GF-D8 (cell line): ENCODE results near the gene DCDC2.
"Not testable (repeated sequence)": the region's sequence is repeated elsewhere in the genome, so short reads cannot be mapped to it uniquely, and the experiment has no call there.

Source experiments
- DNase-seq: peaks from one replicate; lab custom pipeline; 2025; lab: John Stamatoyannopoulos, UW

DCDC2 gene

DNA sequence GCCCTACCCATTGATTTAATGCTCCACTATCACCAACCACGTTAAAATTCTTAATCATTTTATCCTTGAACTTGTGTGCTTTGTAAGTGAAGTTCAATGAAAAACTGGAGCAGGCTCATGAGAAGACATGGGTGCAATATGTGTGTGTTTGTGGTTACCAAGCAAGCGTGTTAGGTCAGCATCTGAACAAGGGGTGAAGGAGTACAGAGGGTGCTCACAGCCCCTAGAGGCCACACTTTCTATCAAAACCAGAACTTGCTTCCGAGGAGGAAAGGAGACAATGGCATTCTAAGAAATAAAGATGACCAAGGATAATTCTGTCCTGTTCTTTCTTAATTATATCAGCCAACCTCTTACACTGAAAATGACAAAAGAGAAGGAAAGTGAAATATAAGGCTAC lies 138.2 kb downstream of the DCDC2 start:
- no peak for DNase-seq

DNA sequence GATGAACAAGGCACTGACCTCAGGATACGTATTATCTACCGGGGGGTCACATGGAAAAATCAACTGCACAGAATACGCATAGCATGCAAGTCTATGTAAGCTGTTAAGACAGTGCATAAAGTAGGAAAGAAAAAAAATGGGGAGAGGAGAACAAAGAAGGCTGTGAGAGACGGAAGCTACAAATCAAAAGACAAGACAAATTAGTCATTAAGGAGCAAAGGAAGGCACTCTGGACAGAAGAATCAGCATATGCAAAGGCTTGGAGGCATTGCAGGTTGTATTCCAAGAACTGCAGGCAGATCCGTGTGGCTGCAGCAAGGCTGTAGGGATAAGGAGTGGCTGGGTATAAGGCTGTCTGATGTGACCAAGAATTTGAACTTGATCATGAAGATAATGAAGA lies 142.9 kb downstream of the DCDC2 start:
- no peak for DNase-seq

DNA sequence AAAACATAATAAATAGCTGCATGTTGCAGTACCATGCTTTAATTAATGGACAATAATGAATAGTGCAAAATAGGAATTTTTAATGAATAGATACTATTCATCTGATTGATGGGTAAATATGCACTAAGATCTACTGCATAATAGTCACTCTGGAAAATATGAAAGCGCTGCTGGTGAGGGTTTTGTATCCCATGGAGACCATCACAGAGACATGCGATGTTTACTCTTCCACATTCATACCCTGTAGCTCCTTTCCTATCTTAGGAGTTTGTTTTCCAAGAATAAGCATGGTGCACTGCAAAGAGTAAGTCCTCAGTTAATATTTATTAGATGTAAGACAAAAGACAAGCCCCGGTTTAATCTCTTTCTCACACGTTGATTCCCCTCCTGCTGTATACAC lies 150.4 kb downstream of the DCDC2 start:
- no peak for DNase-seq

DNA sequence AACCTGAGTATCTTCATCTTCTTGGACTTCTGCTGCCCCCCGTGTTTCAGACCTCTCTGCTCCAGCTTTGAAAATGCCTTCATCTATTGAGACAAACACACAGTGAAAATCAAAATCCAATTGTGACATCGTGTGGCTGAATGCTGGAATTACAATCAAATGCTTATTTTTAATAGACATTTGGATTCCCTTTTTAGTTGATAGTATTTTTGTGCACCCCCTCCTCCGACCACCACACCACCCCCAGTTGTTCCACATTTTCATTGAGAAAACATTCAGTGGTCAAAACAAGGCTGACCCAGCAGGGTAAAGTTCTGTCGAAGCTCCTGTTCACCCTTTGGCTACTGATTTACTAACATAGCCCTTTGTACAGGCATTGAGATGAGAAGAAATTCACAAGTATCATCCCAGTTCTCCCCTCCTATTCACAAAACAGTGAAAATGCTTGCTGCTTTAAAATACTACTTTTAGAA lies 152.8 kb downstream of the DCDC2 start:
- DNase-seq = no peak

DNA sequence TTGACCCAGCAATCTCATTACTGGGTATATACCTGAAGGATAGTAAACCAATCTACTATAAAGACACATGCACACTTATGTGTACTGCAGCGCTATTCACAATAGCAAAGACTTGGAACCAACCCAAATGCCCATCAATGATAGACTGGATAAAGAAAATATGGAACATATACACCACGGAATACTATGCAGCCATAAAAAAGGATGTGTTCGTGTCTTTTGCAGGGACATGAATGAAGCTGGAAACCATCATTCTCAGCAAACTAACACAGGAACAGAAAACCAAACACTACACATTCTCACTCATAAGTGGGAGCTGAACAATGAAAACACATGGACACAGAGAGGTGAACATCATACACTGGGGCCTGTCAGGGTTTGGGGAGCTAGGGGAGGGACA lies 153.7 kb downstream of the DCDC2 start:
- DNase-seq = not testable (repeated sequence)

DNA sequence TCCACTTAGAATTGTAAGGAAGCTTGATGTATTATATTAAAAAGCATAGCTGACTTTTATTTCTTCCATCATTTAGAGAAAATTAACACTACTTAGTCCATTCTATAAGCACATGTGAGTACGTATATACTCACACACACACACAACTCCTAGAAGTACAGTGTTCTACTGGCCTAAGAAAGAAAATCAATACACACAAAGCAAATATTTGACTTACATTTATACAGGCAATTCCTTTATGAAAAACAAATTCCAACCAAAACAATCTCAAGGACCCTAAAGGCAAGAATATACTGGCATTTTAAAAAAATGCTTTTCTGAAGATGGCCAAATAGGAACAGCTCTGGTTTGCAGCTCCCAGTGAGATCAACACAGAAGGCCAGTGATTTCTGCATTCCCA lies 160.0 kb downstream of the DCDC2 start:
- DNase-seq = no peak

DNA sequence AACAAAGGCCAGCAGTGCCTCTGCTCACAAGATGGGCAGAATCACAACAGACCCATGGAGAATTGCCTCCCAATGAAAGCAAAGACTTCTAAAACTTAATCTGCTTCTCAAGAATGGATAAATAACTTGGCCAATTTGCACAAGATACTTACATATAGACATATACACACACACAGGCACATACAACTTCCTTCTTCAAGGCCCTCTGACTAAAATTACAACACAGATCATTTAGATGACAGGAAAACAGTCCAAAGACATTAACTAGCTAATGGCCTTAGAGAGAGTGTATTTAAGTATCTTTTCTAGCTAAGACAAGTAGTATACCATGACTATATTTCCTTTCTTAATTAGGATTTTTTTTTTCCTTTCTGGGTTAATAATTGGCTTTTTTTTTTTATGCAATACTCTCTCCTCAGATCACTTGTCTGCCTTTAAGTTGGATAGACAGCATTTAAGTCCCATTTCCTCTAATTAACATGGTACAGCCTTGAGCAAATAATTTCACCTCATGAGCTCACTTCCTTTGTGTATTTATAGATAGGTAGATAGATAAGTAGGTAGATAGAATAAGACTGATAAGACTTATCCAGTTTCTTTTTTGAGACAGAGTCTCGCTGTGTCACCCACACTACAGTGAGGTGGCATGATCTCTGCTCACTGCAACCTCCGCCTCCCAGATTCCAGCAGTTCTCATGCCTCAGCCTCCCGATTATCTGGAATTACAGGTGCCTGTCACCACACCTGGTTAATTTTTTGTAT lies 161.8 kb downstream of the DCDC2 start:
- no peak for DNase-seq

DNA sequence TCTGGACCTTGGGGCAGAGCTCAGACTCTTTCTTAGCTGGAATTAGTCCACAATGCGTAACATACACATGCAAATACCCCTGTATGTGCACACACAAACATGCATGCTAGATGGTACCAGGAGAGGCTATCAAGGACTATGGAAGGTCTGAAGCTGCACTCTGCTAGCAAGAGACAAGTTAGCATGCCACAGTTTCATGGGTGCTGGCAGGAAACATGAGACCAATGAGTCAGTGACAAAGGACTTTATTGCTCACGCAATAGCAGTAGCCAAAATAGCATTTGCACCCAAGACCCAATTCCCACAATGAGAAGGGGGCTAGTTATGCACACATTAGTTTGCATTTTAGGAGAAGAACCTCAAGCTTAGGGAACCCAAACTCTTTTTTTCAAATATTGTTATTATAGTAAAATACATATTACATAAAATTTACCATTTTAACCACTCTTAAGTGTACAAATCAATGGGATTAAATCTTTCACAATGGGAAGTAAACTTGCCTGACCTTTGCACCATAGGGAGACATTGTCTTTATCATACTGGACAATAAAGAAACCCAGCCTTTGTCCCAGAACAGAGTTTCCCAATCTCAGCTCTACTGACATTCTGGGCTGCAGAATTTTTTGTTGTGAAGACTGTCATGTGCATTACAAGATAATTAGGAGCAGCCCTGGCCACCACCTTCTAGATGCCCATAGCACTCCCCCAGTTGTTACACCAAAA lies 162.7 kb downstream of the DCDC2 start:
- DNase-seq = no peak

DNA sequence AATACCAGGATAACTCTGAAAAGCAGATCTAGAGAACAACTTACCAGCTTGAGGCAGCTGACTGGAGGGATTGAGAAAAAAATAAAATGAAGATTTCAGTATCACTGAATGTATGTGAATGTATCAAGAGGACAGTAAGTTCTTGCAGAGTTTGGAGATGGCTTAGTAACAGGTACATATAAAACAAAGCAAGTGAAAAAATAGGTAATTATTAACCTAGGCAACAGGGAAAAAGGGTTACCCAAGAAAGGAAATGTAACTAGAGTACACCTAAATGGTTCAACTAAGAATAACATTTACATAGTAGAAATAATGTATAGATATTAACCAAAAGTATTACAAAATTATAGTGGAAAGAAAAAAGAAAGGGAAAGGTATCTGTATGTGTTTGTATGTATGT lies 164.5 kb downstream of the DCDC2 start:
- no peak for DNase-seq

DNA sequence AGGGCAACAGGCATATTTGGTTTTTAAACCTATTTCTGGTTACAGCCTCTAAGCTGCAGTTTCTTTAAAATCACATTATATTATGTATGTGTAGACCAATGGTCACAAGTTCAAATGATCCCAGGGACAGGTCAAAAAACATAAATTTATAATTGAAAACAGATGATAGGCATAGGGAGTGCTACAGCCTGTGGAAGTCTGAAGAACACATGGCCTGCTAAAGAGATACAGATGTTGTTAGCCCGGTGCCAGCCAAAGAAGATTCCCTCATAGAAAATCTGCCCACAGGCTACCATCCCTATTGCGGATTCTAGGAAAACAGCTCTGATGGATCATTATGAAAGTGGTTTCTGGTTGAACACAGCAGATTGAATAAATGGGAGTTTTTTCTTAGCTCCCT lies 166.5 kb downstream of the DCDC2 start:
- no peak for DNase-seq

DNA sequence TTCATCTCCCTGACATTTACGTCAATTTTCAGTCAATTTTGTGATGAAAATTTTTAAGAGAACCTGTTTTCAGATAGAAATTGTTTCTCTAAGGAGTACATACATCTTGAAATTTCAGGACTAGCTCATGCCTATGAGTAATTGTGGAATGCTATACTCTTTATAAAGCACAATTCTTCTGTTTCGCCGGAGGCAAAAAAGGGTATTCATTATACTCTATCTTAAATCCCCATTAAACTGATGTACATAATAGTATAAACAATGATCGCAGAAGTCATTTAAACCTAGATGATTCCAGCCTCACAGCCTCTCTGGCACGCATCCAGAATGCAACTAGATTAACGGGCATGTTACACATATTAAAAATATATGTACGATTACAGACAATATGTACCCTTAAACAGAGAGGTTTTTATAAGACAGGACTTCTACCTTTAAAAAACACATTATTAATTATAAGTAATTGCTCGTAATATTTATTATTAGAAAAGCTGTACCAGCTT lies 169.2 kb downstream of the DCDC2 start:
- no peak for DNase-seq

DNA sequence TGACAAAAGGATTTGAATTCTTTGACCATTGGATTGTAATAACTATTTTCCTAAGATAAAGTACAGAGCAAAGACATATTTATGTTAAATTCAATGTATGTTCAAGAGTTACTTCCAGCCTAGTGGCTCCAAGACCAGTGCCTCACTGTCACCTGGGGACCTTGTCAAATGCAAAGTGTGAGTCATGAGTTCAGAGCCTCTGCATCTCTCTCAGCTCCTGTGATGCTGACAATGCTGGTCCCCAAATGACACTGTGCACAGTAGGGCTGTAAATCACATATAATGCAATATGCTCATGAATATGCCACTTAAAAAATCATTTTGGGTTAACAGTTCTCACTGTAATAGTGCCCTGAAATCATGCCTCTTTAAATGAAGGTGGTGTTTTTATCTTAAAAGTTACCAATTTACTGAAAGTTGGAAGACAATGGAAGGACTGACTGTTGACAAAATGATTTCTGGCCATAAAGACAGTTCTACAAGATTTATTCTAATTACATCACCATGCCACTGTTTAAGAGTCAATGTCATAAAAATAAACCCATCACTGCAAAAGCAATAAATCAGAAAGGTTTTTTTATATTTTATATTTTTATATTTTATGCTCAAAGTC lies 169.8 kb downstream of the DCDC2 start:
- DNase-seq = no peak

DNA sequence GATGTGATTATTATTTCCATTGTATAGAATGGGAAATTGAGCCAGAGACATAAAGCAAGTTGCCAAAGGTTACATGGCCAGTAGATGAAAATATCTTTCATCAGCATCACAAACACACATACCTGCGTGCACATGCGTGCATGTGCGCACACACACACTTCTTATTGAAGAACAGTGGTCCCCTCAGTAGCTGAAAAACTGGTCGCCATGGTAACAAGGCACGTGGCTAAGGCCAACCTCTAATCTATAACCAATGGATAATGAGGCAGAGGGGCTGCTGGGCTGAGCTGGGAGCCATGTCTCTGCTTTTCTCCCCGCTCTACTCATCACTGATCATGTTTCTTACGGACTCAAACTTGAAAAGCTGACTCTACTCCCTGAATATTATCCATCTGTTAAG lies 171.5 kb downstream of the DCDC2 start:
- DNase-seq = no peak

DNA sequence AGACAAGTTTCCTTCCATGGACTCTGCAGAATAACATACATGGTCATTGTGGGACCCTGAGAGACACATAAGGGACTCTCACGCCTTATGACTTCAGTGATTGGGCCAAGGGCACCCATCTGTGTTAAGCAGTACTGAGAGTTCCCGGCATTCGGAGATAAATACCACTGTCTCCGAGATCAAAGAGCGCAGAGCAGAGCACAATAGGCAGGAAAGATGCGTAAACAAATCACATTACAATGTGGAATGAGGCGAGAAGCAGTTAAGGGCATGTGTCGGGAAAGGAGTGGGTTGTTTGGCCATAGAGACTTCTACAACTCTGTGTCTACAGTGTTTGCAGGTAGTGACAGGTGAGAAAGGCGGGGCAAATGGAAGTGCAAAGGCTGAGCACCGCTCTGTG lies 174.3 kb downstream of the DCDC2 start:
- no peak for DNase-seq

DNA sequence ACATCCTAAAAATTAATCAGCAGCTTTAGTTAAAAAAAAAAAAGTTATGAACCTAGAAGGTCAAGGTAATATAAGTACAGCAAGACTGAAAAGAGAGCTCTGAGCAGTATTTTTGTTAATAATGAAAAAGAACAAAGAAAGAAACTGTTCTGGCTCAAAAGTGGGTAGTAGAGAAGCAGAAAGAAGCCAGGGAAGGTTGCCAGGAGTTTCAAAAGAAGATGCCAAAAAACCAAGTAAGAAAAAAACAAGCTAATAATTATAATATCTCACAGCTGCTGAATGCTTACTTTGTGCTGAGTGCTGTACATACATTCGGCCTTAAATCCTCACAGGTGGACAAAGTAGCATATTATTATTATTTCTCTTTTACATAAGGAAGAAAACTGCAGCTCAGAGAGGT lies 200.0 kb downstream of the DCDC2 start:
- no peak for DNase-seq

DNA sequence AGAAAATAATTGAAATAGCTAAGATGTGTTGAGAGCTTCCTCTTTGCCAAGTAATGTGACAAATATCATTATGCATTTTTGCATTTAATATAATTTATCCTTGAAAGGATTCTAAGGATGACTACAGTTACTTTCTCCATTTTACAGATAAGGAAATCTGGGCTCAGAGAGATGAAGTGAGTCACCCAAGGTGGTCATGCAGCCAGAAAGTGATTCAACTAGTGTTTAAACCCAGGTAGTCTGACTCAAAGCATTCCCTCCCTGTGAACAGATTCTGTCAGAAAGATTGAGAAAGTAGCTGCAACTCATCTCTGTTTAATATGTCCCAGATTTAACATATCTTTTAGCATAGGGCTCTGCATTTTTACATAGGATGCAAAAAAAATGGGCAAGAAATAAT lies 203.7 kb downstream of the DCDC2 start:
- DNase-seq = no peak

DNA sequence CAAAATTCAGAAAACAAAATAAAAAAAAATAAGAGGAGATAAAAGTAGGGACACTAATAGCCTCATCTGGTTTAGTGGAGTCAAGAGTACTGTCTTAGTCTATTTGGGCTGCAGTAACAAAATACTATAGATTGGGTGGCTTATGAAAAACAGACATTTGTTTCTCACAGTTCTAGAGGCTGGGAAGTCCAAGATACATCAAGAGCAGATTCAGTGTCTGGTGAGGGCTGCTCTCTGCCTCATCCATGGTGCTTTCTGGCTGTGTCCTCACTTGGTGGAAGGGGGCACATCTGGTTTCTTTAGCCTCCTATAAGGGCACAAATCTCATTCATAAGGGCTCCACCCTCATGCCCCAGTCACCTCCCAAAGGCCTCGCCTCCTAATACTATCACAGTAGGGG lies 205.8 kb downstream of the DCDC2 start:
- no peak for DNase-seq

DNA sequence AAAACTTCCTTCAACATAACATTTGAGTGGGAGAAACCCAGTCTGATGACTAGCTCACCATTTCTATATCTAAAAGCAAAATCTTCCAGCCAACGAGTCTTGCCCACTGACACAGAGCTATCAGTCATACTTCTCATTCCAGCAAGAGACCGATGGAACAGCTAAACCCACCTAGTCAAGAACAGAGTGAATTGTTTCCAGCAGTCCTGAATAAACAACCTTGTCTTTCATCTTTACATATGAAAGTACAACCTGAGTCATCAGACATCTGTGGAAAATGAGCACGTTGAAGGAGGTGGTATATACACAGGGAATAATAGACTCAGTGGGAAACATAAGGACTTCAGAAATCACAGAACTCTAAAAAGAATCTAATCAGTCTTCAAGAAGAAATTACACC lies 208.0 kb downstream of the DCDC2 start:
- no peak for DNase-seq

DNA sequence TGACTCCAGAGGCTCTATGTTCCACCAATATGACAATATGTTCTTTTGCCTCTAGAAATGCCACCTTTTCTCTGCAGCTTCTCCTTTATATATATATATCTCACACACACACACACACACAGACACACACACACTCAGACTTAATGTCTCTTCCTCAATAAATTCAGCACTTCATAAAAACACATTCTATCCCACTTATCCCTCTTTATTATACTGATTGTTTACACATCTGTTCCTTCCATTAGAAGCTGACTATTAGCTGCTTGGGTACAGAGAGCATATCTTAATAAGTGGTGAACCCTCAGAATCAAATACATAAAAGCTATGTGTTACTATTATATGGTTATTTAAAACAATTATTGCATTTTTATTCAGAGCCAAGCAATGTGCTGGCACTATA lies 208.6 kb downstream of the DCDC2 start:
- no peak for DNase-seq

DNA sequence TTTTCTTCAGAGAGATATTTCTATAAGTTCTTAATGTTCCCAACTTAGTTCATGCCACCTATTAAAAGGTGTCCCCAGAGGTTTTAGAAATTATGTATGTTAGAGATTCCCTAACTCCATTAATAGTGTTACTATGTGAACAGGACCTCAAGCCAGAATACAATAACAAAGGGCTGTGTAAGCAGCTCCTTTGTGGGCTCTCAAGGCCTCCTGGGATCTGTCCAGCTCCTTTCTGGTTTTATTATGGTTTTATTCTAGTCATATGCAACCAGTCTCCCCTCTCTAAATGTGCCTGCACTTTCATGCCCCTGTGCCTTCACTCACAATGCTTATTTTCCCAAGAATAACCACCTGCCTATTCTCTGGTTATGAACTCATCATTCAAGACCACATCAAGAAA lies 209.2 kb downstream of the DCDC2 start:
- DNase-seq = no peak

DNA sequence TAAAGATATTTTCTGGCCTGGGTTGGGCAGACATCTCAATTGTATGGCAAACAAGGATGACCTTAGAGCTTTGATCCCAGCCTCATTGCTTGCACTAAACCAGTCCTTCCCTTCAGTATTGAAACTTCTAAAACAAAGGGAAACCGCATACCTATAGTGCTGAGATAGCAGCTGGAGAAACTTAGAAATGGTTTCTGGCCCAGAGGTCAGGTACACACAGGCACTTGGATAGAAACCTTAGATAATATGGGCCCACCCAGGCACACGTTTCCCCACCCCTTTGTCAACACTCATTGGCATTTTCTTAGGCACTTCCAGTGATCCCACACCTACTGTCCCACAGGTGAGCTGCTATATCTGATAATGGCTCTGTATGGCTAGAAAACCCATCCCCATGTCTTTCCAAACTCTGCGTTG lies 209.7 kb downstream of the DCDC2 start:
- DNase-seq = no peak

DNA sequence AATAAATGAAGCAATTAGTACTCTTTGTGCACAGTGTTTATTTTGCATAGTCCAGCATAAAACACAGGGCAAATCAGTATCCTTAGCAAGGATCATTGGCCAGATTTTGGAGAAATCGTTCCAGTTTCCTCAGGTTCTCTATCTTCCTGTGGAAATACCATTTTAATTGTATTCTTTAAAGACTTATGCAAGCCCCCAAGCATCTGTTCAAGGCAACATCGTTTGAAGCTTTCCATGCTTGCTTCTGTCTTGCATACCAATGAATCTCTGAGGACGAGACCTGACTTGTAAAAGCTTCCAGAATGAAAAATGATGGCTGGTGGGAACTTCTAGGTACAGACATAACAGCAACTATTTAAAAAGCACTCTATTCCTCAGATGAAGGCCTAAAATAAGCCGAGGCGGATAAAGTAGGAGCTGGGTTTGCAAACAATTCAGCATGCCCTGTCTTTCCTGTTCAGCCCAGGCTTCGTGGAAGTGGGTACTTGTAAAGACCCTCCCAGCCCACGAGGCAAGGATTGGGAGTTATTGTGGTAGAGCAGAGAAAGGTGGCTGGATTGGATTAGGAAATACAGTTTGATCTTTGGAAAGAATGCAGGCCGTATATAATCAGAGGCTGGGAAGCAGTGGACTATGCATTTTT lies 210.2 kb downstream of the DCDC2 start:
- DNase-seq = no peak

DNA sequence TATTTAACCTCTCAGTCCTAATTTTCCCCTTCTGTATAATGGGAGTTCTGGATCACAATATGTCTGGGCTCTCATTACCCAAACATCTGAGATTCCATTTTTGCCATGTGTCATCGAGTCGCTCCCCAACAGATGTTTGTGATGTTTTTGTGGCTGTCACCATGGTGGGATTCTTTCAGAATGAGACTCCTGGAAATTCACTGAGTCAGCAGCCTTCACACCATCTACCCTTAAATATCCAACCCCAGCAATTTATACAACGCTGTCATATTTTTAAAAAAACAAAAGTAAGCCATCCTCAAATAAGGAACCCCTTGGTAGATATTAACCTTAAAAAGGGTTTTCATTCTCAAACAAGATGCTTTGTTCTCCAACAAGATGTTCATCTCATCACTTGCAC lies 211.0 kb downstream of the DCDC2 start:
- no peak for DNase-seq
